Measurements from ENCODE around the gene SHD. TPM values are rescaled to one million over a fixed set of nuclear protein-coding genes. Genes with fewer than 3 reads are reported as not detected.
A peak's percentile ranks its signal among the peaks of the same experiment; 100 is the strongest.
"Not testable (repeated sequence)": the region's sequence is repeated elsewhere in the genome, so short reads cannot be mapped to it uniquely, and the experiment has no call there.

Gene SHD, protein sequence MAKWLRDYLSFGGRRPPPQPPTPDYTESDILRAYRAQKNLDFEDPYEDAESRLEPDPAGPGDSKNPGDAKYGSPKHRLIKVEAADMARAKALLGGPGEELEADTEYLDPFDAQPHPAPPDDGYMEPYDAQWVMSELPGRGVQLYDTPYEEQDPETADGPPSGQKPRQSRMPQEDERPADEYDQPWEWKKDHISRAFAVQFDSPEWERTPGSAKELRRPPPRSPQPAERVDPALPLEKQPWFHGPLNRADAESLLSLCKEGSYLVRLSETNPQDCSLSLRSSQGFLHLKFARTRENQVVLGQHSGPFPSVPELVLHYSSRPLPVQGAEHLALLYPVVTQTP
- not detected for polyA plus RNA-seq (2012; ENCODE audit: insufficient read depth, insufficient read length)

DNA sequence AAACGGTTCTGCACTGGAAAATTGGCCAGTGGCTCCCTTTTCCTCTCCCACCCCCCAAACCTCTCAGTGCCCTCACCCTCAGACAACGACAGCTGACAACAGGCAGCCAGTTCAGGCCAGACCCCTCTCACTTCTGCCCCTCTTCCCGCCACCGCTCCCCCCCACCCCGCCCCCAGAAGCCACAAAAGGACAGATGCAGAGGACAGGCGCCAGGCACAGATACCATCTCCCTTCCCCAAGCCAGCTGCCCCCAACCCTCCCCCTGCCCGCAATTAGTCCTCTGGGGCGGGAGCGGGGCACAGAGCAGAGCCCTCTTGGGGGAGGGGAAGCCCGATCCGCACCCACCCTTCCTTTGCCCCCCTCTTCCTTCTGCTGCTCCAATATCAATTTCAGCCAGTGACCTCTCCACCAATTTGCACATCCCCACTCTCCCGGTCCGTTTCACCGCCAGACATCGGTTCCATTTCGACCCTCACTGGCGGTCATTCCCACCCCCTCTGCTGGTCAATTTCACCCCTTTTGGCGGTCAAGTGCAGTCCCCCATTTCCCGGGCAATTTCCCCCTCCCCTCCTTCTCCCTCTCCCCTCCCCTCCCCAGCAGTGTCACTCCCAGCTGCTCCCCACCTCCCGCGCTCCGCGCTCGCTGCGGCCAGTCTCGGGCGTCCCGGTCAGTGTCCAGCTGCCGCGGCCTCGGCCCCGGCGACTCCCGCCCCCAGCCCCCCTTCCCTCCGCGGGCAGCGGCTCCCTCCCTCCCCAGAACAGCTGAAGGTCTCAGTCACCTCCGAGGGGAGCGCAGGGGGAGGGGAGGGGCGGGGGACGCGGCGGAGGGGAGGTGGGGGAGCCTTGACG, at the start of gene SHD:
TSS of gene SHD (plus strand) at position 848 of the 848 bp plus-strand sequence. CDS start 798 bp downstream, outside the sequence.
- no peak within 1 kb of the TSS for H3K4me3 ChIP-seq (ENCODE audit: low read length)
- DNase-seq (ENCODE audit: low read depth, low spot score), result no peak

DNA sequence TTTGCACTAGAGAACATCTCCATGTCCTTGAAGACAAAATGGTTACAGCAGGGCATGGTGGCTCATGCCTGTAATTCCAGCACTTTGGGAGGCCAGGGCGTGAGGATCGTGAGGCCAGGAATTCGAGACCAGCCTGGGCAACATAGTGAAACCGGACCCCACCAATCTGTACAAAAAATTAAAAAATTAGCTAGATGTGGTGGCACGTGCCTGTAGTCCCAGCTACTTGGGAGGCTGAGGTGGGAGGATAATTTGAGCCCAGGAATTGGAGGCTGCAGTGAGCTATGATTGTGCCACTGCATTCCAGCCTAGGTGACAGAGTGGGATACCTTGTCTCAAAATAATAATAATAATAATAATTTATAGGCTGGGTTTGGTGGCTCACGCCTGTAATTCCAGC, 48.8 kb upstream of the SHD start:
- not testable (repeated sequence) for DNase-seq (ENCODE audit: low read depth, low spot score); H3K4me3 ChIP-seq (ENCODE audit: low read length)

DNA sequence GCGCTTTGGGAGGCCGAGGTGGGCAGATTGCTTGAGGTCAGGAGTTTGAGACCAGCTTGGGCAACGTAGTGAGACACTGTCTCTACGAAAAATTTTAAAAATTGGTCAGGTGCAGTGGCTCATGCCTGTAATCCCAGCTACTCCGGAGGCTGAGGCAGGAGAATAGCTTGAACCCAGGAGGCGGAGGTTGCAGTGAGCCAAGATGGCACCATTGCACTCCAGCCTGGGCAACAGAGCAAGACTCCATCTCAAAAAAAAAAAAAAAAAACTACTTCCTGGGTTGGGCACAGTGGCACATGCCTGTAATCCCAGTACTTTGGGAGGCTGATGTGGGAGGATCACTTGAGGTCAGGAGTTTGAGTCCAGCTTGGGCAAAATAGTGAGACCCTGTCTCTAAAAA, 47.5 kb upstream of the SHD start:
- DNase-seq (ENCODE audit: low read depth, low spot score); H3K4me3 ChIP-seq (ENCODE audit: low read length): not testable (repeated sequence)

DNA sequence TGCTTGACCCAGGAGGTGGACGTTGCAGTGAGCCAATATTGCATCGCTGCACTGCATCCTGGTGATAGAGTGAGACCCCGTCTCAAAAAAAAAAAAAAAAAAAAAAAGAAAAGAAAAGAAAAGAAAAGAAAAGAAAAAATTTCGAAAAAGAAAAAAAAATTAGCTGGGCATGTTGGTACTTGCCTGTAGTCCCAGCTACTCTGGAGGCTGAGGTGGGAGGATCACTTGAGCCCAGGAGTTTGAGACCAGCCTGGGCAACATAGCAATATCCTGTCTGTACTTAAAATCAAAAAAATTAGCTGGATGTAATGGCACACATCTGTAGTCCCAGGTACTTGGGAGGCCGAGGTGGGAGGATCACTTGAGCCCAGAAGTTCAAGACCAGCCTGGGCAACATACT, 46.9 kb upstream of the SHD start:
- DNase-seq (ENCODE audit: low read depth, low spot score); H3K4me3 ChIP-seq (ENCODE audit: low read length): not testable (repeated sequence)

DNA sequence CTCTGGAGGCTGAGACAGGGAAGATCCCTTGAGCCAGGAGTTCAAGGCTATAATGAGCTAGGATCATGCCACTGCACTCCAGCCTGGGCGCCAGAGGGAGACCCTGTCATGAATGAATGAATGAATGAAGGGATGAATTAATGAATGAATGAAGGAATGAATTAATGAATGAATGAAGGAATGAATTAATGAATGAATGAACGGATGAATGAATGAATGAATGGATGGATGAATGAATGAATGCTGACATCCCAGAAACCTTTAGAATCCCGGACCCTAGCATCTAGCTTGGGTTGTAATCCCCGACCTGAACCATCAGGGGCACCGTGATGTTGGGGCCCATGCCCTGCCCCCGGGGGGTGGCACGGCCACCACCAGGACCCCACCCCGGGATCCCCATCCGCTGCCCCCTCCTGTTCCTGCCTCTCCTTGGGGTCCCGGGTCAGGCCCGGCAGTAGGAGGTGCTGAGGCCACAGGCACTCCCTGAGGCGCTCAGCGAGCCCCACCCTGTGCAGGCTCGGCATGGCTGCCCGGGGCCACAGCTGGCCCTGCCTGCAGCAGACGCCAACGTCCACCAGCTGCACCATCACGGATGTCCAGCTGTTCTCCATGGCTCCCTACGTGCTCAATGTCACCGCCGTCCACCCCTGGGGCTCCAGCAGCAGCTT, 46.3 kb upstream of the SHD start:
- DNase-seq (ENCODE audit: low read depth, low spot score), result no peak

DNA sequence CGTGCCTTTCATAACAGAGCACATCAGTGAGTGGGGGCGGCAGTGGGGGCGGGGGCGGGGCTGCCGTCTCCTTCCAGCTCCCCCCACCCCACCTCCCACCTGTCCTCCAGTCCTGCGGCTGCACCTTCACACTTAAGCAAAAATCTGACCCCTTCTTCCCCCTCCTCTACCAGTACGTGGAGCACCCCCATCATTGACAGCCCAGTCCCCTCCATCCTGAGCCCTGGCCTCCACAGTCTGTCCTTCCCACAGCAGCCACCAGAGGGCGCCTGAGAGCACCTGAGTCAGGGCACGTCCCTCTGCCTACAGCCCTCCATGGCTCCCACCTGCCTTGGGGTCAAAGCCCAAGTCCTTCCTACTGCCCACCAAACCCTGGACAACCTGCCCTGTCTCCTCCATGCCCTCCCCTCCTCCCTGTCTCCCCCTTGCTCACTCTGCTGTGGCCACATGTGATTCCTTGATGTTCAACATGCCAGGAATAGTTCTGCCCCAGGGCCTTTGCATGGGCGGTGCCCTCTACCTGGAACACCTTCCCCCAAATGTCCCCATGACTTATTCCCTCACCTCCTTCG, 45.7 kb upstream of the SHD start:
- DNase-seq (ENCODE audit: low read depth, low spot score), result peak; percentile 26
- no peak overlapping the region for H3K4me3 ChIP-seq (ENCODE audit: low read length)

More for the DNA sequence above, 46.3 kb upstream of the SHD start:
- H3K4me3 ChIP-seq (ENCODE audit: low read length), result no peak overlapping the region

DNA sequence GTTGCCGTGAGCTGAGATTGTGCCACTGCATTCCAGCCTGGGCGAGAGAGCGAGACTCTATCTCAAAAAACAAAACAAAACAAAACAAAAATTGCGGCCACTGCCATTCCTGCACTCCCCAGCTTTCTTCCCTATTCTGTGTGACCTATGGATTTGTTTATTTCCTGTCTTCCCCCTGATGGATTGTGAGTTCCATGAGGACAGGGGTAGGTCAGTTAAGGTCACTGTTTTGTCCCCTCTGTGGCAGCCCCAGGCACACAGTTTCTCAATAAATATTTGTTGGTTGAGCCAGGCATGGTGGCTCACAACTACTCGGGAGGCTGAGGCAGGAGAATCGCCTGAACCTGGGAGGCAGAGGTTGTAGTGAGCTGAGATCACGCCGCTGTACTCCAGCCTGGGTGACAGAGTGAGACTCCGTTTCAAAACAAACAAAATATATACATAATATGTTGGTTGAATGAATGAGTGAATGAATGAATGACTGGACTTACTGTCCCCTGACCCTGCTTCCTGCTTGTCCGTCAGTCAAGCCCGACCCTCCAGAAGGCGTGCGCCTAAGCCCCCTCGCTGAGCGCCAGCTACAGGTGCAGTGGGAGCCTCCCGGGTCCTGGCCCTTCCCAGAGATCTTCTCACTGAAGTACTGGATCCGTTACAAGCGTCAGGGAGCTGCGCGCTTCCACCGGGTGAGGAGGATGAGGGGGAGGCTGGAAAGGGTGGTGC, 44.8 kb upstream of the SHD start:
- no peak overlapping the region for H3K4me3 ChIP-seq (ENCODE audit: low read length)
- no peak for DNase-seq (ENCODE audit: low read depth, low spot score)

DNA sequence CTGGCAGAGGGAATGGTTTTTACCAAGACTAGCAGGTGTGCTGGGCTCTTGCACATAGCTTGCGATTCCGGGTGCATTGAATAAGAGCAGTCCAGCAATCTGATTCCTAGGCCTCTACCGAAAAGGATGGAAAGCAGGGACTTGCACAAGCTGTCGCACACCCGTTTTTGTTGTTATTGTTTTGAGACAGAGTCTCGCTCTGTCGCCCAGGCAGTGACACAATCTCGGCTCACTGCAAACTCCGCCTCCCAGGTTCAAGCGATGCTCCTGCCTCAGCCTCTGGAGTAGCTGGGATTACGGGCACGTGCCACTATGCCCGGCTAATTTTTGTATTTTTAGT, 44.2 kb upstream of the SHD start:
- no peak overlapping the region for H3K4me3 ChIP-seq (ENCODE audit: low read length)
- DNase-seq (ENCODE audit: low read depth, low spot score), result no peak

DNA sequence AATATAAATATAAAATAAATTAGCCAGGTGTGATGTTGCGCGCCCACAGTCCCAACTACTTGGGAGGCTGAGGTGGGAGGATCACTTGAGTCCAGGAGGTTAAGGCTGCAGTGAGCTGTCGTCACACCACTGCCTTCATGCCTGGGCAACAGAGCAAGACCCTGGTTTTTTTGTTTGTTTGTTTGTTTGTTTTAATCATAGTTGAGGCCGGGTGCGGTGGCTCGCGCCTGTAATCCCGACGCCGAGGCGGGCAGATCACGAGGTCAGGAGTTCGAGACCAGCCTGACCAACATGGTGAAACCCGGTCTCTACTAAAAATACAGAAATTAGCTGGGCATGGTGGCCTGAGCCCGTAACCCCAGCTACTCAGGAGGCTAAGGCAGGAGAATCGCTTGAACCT, 41.6 kb upstream of the SHD start:
- not testable (repeated sequence) for DNase-seq (ENCODE audit: low read depth, low spot score); H3K4me3 ChIP-seq (ENCODE audit: low read length)

DNA sequence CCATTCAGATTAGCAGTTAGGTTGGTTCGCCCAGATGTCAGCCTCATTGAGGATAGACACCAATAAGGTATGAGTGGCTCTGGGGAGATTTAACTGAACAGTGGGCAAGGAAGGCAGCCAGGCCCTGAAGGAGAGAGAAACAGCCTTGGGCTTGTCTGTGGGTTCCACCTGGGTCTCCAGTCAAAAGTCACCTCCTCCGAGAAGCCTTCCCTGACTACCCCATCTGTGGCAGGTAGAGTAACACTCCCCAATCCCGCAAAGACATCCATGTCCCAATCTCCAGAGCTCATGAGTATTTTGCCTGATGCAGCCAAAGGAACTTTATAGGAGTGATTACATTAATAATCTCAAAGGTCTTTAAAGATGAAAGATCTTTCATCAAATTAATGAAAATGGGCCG, 40.2 kb upstream of the SHD start:
- no peak overlapping the region for H3K4me3 ChIP-seq (ENCODE audit: low read length)
- no peak for DNase-seq (ENCODE audit: low read depth, low spot score)

DNA sequence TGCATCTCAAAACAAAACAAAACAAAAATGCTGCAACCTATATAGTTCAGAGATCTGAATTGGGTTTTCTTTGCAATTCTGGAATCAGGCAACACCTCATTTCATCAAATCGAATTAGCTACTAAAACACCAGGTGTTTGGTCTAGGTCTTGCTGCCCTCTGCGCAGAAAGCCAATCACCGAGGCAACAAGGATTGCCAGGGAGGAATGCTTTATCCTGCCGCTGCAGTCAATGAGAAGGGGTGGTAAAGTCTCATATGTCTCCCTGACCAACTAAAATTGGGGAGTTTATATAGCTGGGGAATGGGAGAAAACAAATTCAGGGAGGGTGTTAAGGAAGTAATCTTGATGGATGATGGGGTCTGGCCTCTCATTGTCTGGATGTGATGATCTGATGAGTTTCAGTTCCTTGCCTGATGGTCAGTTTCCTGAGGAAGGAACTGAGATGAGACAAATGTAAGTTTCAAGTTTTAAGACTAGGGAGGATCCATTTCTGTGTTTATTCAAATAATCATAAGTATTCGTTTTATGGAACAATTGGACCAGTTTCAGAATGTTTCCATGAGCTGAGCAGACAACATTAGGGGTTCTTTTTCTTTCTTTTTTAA, 37.1 kb upstream of the SHD start:
- H3K4me3 ChIP-seq (ENCODE audit: low read length), result no peak overlapping the region
- DNase-seq (ENCODE audit: low read depth, low spot score), result no peak

DNA sequence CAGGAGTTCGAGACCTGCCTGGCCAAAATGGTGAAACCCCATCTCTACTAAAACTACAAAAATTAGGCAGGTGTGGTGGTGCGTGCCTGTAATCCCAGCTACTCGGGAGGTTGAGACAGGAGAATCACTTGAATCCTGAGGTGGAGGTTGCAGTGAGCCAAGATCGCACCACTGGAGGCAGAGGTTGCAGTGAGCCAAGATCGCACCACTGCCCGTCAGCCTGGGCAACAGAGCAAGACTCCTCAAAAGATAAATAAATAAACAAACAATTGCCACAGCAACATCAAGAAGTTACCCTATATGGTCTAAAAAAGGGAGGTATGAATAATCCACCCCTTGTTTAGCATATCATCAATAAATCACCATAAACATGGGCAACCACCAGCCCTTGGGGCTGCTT, 33.1 kb upstream of the SHD start:
- H3K4me3 ChIP-seq (ENCODE audit: low read length); DNase-seq (ENCODE audit: low read depth, low spot score): not testable (repeated sequence)

DNA sequence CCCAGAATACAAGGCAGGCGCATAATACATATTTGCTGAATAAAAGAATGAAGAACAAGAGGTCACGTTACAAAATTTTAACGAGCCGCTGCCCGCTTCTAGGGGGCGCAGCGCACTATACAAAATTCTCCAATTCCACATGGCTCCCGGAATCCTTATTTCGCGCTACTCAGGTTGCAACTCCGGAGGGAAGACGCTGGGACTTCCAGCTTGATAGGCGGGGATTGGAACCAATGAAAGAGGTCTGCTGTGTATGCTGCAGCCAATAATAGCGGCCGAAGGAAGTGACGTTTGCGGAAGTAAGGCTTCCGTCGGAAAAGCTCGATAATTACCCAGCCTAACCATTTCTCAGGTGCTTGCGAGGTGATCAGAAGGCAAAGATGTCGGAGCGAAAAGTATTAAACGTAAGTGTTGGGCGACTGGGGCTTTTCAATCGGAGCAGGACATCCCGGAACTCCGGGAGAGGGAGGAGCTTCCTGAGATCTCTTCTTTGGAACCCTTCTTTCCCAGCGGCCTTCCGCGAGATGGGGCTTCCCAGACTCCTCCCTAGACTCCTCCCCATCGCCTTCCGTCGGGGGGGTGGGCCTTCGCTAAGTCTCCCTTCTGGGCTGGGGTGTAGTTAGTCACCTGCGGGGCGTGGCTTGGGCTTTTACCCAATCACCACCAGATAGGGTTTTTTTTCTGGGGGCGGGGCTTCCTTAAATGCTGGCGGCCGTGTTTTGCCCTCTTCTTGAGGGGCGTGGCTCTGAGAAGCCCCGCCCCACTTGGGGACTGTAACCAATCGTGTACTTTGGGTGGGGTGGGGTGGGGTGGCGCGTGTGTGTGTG, 32.1 kb upstream of the SHD start, which contains the start of gene YJU2:
TSS of gene YJU2 (plus strand) at position 314 of the 827 bp plus-strand sequence. CDS start at position 381, 67 bp downstream.
- H3K4me3 ChIP-seq (ENCODE audit: low read length), result peak within 1 kb of the TSS; percentile 92
- DNase-seq (ENCODE audit: low read depth, low spot score), result peak; percentile 99

DNA sequence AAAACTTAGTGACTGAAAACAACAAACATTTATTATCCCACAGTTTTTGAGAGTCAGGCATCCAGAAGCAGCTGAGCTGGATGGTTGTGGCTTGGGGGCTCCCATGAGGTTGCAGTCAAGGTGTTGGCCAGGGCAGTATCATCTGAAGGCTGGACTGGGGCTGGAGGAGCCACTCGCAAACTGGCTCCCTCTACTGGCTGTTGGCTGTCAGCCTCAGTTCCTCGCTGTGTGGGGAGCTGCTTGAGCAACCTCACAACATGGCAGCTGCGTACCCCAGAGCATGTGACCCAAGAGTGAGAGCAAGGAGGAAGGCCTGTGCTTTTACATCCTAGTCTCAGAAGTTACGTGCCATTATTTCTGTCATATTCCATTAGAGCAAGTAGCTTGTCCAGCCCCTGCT, 22.5 kb upstream of the SHD start:
- no peak overlapping the region for H3K4me3 ChIP-seq (ENCODE audit: low read length)
- no peak for DNase-seq (ENCODE audit: low read depth, low spot score)

DNA sequence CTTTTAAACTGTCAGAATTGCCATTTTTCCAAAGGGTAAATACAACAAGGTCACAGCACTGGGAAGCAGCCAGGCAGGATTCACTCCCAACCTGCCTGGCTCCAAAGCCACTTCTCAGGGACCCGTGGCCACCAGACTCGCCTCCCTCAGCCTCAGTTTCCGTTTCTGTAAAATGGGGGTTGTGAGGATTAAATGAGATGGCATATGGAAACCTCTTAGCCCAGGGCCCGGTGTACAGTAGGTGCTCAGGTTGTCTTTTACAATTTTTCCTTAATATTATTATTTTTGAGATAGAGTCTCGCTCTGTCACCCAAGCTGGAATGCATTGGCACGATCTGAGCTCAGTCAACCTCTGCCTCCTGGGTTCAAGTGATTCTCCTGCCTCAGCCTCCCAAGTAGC, 22.0 kb upstream of the SHD start:
- no peak for DNase-seq (ENCODE audit: low read depth, low spot score)
- H3K4me3 ChIP-seq (ENCODE audit: low read length), result no peak overlapping the region

DNA sequence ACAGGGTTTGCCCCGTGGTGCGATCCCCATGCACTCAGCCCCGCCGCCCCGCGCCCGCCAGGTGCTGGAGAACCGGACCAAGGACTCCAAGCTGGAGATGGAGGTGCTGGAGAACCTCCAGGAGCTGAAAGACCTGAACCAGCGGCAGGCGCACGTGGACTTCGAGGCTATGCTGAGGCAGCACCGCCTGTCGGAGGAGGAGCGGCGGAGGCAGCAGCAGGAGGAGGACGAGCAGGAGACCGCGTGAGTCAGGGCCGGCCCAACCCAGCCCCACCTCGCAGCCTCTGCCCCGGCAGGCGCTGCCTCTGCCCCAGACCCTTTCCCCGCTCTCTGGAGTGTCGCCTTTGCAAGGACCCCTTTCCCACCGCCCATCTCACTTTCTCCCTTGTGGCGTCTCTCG, 20.9 kb upstream of the SHD start:
- no peak for DNase-seq (ENCODE audit: low read depth, low spot score)
- no peak overlapping the region for H3K4me3 ChIP-seq (ENCODE audit: low read length)

DNA sequence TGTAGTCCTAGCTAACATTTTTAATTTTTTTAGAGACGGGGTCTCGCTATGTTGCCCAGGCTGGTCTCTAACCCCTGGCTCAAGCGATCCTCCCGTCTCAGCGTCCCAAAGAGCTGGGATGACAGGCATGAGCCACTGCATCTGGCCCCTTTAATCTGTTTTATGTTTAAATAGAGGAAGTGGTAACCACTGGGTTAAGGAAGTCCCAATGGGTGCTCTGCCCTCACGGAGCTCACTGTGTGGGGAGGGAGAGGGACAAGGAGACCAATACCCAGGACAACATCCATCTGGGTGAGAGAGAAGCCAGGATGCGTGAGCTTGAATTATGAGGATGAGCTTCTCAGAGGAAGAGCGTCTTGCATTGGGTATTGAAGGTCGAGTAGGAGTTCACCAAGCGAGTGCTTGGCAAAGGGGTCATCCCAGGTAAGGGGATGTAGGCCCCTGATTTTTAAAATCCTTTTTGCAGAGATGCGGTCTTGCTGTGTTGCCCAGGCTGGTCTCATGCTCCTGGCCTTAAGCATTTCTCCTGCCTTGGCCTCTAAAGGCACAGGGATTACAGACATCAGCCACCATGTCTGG, 18.4 kb upstream of the SHD start:
- H3K4me3 ChIP-seq (ENCODE audit: low read length), result no peak overlapping the region
- no peak for DNase-seq (ENCODE audit: low read depth, low spot score)

Data from Jurkat, Clone E6-1 (cell line).